SU-DHL-6 (cell line): ENCODE measurements around the gene SMARCA1.

Experiments used
- EZH2phosphoT487 ChIP-seq: fragments of 200-600 bp; sonication (generic), shearing (Covaris generic); conservative IDR thresholded peaks from 2 replicates; pipeline ENCODE4 v1.6.1; 2018; ENCODE audit warnings: mild to moderate bottlenecking, antibody characterized with exemption, low read length, moderate library complexity, mixed read lengths
- TF ChIP-seq, protein P1 (sequence below): fragments of 200-600 bp; sonication (generic); IDR thresholded peaks from one replicate; pipeline ENCODE4 v1.5.1; 2017; ENCODE audit warnings: antibody characterized with exemption, mild to moderate bottlenecking, low read length, moderate library complexity; ENCODE audit not compliant: insufficient read depth, poor library complexity, severe bottlenecking

DNA sequence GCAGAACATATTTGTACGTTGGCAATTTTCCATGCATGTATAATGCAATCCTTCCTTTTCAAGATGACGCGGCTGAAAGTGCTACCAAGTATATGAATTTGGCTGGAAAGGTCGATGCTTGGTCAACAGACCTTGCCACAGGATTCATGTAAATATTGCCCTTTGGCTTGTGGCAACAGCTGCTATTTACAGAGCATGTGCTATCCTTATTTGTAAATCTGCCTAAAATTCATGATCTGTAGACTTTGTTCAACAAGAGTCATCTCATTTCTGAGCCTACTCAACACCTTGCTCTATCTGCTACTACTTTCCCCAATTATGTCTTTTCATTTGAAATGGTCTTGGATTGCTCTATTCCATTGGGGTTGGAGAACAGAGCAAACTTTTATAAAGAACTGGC, 1.9 kb upstream of the SMARCA1 start:
- TF ChIP-seq, protein P1, sequence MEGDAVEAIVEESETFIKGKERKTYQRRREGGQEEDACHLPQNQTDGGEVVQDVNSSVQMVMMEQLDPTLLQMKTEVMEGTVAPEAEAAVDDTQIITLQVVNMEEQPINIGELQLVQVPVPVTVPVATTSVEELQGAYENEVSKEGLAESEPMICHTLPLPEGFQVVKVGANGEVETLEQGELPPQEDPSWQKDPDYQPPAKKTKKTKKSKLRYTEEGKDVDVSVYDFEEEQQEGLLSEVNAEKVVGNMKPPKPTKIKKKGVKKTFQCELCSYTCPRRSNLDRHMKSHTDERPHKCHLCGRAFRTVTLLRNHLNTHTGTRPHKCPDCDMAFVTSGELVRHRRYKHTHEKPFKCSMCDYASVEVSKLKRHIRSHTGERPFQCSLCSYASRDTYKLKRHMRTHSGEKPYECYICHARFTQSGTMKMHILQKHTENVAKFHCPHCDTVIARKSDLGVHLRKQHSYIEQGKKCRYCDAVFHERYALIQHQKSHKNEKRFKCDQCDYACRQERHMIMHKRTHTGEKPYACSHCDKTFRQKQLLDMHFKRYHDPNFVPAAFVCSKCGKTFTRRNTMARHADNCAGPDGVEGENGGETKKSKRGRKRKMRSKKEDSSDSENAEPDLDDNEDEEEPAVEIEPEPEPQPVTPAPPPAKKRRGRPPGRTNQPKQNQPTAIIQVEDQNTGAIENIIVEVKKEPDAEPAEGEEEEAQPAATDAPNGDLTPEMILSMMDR: no peak
- TF ChIP-seq EZH2phosphoT487: no peak
